ENCODE data around the gene CCDC195.

DNA sequence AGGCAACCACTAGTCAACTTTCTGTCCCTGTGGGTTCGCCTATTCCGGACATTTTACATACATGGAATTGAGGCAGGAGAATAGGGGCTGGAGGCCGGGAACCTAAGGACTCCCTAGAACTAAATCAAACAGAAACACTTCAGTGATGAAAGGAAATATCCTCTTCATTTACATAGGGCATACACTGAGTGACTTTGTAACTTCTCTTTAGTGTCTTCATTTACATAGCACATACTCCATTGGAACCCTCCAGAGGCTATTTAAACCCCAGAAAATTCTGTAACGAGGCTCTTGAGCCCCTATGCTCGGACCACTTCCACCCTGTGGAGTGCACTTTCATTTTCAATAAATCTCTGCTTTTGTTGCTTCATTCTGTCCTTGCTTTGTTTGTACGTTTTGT, 56.5 kb downstream of the CCDC195 start:
- TF ChIP-seq, protein P1, sequence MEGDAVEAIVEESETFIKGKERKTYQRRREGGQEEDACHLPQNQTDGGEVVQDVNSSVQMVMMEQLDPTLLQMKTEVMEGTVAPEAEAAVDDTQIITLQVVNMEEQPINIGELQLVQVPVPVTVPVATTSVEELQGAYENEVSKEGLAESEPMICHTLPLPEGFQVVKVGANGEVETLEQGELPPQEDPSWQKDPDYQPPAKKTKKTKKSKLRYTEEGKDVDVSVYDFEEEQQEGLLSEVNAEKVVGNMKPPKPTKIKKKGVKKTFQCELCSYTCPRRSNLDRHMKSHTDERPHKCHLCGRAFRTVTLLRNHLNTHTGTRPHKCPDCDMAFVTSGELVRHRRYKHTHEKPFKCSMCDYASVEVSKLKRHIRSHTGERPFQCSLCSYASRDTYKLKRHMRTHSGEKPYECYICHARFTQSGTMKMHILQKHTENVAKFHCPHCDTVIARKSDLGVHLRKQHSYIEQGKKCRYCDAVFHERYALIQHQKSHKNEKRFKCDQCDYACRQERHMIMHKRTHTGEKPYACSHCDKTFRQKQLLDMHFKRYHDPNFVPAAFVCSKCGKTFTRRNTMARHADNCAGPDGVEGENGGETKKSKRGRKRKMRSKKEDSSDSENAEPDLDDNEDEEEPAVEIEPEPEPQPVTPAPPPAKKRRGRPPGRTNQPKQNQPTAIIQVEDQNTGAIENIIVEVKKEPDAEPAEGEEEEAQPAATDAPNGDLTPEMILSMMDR (conservative IDR thresholded peaks at IDR 0.05; ENCODE audit: low read depth in 2 of 2) = no peak
- TF ChIP-seq POLR2AphosphoS5 (IDR thresholded peaks at IDR 0.05; ENCODE audit: low read depth) = no peak
- TF ChIP-seq, protein P2, sequence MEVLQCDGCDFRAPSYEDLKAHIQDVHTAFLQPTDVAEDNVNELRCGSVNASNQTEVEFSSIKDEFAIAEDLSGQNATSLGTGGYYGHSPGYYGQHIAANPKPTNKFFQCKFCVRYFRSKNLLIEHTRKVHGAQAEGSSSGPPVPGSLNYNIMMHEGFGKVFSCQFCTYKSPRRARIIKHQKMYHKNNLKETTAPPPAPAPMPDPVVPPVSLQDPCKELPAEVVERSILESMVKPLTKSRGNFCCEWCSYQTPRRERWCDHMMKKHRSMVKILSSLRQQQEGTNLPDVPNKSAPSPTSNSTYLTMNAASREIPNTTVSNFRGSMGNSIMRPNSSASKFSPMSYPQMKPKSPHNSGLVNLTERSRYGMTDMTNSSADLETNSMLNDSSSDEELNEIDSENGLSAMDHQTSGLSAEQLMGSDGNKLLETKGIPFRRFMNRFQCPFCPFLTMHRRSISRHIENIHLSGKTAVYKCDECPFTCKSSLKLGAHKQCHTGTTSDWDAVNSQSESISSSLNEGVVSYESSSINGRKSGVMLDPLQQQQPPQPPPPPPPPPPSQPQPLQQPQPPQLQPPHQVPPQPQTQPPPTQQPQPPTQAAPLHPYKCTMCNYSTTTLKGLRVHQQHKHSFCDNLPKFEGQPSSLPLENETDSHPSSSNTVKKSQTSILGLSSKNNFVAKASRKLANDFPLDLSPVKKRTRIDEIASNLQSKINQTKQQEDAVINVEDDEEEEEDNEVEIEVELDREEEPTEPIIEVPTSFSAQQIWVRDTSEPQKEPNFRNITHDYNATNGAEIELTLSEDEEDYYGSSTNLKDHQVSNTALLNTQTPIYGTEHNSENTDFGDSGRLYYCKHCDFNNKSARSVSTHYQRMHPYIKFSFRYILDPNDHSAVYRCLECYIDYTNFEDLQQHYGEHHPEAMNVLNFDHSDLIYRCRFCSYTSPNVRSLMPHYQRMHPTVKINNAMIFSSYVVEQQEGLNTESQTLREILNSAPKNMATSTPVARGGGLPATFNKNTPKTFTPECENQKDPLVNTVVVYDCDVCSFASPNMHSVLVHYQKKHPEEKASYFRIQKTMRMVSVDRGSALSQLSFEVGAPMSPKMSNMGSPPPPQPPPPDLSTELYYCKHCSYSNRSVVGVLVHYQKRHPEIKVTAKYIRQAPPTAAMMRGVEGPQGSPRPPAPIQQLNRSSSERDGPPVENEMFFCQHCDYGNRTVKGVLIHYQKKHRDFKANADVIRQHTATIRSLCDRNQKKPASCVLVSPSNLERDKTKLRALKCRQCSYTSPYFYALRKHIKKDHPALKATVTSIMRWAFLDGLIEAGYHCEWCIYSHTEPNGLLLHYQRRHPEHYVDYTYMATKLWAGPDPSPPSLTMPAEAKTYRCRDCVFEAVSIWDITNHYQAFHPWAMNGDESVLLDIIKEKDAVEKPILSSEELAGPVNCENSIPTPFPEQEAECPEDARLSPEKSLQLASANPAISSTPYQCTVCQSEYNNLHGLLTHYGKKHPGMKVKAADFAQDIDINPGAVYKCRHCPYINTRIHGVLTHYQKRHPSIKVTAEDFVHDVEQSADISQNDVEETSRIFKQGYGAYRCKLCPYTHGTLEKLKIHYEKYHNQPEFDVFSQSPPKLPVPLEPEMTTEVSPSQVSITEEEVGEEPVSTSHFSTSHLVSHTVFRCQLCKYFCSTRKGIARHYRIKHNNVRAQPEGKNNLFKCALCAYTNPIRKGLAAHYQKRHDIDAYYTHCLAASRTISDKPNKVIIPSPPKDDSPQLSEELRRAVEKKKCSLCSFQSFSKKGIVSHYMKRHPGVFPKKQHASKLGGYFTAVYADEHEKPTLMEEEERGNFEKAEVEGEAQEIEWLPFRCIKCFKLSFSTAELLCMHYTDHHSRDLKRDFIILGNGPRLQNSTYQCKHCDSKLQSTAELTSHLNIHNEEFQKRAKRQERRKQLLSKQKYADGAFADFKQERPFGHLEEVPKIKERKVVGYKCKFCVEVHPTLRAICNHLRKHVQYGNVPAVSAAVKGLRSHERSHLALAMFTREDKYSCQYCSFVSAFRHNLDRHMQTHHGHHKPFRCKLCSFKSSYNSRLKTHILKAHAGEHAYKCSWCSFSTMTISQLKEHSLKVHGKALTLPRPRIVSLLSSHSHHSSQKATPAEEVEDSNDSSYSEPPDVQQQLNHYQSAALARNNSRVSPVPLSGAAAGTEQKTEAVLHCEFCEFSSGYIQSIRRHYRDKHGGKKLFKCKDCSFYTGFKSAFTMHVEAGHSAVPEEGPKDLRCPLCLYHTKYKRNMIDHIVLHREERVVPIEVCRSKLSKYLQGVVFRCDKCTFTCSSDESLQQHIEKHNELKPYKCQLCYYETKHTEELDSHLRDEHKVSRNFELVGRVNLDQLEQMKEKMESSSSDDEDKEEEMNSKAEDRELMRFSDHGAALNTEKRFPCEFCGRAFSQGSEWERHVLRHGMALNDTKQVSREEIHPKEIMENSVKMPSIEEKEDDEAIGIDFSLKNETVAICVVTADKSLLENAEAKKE (CRISPR knock-in tag; IDR thresholded peaks at IDR 0.05) = no peak
- TF ChIP-seq JUNB (IDR thresholded peaks at IDR 0.05; ENCODE audit: unreplicated experiment) = no peak
- no peak for TF ChIP-seq EZH2 (IDR thresholded peaks at IDR 0.05; ENCODE audit: low read depth, unreplicated experiment)
- no peak for TF ChIP-seq EZH2phosphoT487 (IDR thresholded peaks at IDR 0.05; ENCODE audit: unreplicated experiment)
- no peak for TF ChIP-seq ZNF331 (CRISPR knock-in tag; IDR thresholded peaks at IDR 0.05; ENCODE audit: low read depth)
- TF ChIP-seq NANOG (IDR thresholded peaks at IDR 0.05; ENCODE audit: borderline replicate concordance) = no peak
- no peak for TF ChIP-seq STAT1 (IDR thresholded peaks at IDR 0.05; ENCODE audit: unreplicated experiment)
- TF ChIP-seq, protein P3, sequence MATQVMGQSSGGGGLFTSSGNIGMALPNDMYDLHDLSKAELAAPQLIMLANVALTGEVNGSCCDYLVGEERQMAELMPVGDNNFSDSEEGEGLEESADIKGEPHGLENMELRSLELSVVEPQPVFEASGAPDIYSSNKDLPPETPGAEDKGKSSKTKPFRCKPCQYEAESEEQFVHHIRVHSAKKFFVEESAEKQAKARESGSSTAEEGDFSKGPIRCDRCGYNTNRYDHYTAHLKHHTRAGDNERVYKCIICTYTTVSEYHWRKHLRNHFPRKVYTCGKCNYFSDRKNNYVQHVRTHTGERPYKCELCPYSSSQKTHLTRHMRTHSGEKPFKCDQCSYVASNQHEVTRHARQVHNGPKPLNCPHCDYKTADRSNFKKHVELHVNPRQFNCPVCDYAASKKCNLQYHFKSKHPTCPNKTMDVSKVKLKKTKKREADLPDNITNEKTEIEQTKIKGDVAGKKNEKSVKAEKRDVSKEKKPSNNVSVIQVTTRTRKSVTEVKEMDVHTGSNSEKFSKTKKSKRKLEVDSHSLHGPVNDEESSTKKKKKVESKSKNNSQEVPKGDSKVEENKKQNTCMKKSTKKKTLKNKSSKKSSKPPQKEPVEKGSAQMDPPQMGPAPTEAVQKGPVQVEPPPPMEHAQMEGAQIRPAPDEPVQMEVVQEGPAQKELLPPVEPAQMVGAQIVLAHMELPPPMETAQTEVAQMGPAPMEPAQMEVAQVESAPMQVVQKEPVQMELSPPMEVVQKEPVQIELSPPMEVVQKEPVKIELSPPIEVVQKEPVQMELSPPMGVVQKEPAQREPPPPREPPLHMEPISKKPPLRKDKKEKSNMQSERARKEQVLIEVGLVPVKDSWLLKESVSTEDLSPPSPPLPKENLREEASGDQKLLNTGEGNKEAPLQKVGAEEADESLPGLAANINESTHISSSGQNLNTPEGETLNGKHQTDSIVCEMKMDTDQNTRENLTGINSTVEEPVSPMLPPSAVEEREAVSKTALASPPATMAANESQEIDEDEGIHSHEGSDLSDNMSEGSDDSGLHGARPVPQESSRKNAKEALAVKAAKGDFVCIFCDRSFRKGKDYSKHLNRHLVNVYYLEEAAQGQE (IDR thresholded peaks at IDR 0.05; ENCODE audit: unreplicated experiment) = no peak
- TF ChIP-seq CREB1 (CRISPR knock-in tag; IDR thresholded peaks at IDR 0.05; ENCODE audit: low read depth) = no peak
